NB4 (cell line): ENCODE results near the gene HOXB3.

Experiments
- CTCF ChIP-seq: IDR thresholded peaks from one replicate; pipeline ENCODE4 v1.5.1; 2012; ENCODE audit warnings: low read depth, low read length
- MAX ChIP-seq: IDR thresholded peaks from 2 replicates; pipeline ENCODE4 v1.6.1; 2011; ENCODE audit warnings: low read depth, low read length
- MYC ChIP-seq: IDR thresholded peaks from 2 replicates; pipeline ENCODE4 v1.6.1; 2011; ENCODE audit warnings: low read depth, low read length
- POLR2A ChIP-seq: IDR thresholded peaks from 2 replicates; pipeline ENCODE4 v1.6.1; 2011; ENCODE audit warnings: mild to moderate bottlenecking; ENCODE audit not compliant: insufficient read length; ENCODE audit errors: extremely low read depth

- TF ChIP-seq CTCF: no peak
- TF ChIP-seq MYC: no peak
- TF ChIP-seq POLR2A: no peak
- TF ChIP-seq MAX: no peak
Observed at GRCh38 chr17:48603959-48604769, 14.1 kb upstream of the HOXB3 start.
